Activated CD8-positive, alpha-beta memory T cell treated with anti-CD3 and anti-CD28 coated beads, Interleukin-2, amount 50 U/mL, for 1 hour (primary cell): ENCODE measurements around the gene CYP24A1.

Experiments used
- DNase-seq: peaks from one replicate; pipeline ENCODE4 v3.0.0-alpha.2; 2020; ENCODE audit errors: extremely low read depth

The CYP24A1 gene

DNA sequence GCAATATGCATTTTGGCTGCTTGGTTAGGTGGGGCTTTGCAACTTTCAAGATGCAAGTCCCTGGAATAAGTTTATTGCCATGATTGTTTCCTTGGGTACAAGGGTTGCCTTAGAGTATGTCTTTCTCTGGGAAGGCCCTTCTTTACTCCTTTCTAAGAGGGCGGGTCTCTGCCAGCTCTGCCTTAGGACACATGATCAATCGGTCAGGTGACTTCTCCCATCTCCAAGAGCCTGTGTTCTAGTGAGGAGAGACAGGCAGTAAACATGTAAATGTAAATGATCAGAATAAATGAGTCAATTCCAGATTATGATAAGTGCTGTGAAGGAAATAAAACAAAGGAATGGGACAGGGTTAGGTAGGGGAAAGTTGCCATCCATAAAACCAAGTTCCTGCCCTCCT, 60.2 kb downstream of the CYP24A1 start:
- no peak for DNase-seq

DNA sequence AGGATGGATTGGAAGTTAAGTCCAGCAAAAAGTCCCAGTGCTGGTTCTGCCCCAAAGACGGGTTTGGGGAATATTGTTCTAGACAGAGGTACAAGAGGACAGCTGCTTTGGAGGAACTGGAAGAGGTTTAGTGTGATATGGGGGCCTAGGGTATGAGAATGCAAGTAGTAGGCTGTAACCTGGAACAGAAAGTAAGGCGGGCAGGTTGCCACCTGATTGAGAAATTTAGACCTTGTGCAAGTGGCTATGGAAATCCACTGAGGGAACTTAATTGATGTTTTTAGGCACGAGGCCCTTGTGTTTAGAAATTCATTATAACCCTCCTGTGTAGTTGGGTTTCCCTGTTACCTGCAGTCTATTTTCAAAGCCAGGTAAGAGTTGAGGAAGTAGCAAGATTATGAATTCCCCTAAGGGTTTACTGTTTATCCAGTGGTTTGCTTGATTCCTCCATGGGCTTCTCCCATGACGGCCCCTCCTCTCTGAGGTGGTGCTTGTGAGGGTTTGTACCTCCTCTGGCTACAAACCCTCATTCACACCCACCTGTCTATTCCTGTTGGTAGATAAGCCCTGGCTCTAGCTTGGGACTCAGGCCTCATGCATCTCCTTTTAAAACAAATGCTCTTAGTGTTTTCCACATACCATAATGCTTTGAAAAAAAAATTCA, 61.4 kb downstream of the CYP24A1 start:
- no peak for DNase-seq

DNA sequence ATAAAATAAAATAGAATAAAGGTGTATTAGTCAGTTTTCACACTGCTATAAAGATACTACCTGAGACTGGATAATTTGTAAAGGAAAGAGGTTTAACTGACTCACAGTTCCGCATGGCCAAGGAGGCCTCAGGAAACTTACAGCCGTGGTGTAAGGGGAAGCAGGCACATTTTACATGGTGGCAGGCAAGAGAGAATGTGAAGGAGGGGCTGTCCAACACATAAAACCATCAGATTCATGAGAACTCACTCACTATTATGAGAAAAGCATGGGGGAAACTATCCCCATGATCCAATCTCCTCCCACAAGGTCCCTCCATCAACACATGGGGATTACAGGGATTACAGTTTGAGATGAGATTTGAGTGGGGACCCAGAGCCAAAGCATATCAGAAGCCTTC, 62.3 kb downstream of the CYP24A1 start:
- no peak for DNase-seq

DNA sequence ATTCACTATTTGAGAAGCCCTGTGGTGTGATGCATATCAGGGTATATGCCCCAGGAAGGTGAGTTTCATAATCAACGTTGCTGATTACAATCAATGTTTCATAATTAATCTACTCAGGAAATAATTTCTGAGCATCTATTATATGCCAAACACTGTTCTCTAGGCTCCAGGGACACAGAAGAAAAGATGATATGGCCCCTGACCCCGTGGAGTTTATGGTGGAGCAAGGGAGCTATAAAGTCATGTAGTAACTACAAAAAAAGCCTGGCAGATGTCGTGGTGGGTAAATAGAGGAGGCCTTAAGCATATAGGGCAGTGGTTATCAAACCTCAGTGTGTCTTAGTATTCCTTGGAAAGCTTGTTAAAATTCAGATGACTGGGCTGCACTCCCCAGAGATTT, 63.3 kb downstream of the CYP24A1 start:
- DNase-seq = no peak

DNA sequence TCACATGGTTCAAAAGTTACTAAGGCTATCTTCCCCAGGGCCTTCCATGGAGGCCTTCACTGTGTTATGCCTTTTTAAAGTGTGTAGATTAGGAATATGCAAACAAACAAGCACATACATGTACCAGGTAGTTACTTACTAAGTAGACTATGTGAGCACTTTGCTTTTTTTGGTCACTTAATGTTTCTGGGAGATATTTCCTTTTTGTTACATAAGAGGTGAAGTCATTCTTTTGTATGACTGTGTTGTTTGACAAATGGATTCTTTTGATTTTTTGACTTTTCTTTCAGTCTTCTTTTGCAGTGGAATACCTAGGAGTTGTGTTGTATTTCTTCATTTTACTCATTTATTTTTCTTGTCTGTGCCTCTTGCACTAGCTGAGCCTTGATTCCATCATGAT, 63.7 kb downstream of the CYP24A1 start:
- DNase-seq = no peak

DNA sequence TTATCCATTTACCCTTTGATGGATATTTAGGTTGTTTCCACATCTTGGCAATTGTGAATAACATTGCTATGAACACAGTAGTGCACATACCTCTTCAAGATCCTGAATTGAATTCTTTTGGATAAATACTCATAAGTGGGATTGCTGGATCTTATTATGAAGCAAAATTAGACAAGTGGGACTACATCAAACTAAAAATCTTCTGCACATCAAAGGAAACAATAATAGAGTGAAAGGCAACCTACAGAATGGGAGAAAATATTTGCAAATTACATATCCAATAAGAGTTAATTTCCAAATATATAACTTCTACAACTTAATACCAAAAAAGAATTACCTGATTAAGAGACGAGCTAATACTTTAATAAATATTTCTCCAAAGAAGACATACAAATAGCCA, 65.0 kb downstream of the CYP24A1 start:
- DNase-seq = no peak

DNA sequence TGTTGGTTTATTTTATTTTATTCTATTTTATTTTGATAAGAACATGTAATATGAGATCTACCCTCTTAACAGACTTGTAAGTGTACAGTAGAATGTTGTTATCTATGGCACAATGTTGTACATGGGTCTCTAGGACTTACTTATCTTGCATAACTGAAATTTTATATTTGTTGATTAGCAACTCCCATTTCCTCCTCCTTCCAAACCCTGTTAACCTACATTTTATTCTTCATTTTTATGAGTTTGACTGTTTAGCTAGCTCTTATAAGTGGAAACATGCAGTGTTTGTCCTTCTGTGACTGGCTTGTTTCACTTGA, 65.5 kb downstream of the CYP24A1 start:
- no peak for DNase-seq

DNA sequence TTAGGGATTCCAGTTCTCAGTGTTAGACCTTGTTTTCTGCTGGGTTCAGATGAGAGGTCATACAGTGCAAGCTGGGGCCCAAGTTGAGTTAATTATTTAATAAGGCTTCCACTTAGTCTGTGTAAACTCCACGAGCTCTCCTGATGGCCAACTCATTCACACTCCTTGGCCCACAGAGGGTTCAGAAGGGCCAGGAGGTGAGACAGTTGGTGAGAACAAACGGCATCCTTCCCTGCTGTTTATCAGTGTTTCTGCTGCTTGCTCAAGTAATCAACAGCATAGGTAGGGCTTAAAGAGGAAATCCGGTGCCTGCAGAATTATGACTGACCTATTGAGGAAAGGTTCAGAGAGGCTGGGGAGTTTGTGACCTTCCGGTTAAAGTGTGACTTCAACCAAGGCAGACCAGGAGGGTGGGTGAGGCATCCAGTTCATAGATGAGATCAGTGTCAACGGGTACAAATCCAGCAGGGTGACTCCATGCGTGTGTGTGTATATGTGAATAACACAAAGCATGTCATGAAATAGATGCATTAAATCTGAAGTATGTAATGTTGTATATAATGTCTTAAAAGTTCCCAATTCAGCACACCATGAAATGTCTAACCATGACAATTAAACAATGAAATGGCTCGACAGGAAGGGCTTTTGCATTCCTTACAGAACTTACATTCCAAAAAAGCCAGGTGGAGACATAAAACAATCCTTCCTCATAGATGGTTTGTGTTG, 66.0 kb downstream of the CYP24A1 start:
- no peak for DNase-seq

DNA sequence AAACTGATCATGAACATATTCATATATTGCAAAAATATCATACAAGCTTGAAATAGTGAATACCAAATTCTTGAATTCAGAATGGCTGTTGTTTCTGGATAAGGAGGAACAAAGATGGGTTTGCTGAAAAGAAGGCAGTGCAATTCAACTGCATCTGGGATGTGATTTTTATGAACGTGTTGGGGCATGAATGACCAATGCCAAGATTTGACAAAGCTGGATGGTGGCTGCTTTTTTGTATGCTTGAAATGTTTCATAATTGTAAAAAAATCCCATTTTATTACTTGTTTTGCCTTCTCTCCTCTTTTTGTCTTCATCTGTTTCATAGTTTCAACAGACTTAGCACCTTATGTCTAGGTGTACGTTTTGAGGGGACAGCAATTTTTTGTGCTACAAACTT, 66.6 kb downstream of the CYP24A1 start:
- no peak for DNase-seq

DNA sequence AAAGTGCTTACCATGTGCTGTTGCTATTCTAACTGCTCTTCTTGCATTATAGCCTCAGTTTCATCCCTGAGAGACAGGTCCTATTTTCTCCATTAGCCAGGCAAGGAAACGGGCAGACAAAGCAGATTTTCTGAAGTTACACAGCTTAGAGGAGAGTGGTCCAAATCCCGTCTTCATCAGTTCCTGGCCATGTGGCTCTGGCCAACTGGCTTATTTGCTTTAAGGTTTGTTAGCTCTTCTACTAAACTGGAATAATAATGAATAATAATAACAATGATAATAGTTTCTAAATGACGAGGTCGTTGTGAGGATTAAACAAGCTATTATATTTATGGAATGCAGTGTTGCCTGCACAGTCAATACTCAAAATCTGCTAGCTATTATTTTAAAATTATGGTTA, 67.6 kb downstream of the CYP24A1 start:
- no peak for DNase-seq

DNA sequence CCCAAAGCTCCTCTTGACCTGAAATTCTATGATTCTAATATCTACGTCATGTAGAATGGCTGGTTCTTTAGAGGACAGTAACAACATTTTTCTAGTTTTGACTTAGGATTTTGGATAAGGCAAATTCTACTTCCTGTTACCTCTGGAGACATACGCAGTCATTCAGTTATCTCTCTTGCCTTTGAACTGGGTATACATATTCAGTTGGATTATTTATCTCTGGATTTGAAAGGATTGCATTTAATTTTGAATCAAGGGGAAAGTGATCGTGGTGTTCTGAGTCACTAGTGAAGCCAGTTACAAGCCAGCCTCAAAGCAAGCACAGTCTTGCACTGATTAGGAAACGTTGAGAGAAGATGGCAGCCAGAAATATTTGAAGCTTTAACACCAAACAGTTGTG, 68.1 kb downstream of the CYP24A1 start:
- no peak for DNase-seq

DNA sequence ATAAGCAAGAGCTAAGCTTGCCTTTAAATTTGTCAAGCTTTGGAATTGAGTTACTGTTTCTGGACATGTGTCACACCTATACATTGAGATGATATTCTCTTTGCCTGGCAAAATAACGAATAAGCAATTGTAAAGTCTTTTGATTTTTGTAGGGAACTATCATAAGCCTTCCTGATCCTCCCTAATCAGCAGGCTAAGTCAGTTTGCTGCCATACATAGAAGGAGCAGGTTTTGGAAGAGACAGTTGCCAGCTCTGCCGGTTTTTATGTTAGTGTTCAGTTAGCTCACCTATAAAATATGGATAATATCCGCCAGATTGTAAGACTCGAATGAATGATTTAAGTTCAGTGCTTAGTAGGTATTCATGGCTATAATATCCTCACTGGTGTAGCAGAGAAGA, 69.0 kb downstream of the CYP24A1 start:
- no peak for DNase-seq

DNA sequence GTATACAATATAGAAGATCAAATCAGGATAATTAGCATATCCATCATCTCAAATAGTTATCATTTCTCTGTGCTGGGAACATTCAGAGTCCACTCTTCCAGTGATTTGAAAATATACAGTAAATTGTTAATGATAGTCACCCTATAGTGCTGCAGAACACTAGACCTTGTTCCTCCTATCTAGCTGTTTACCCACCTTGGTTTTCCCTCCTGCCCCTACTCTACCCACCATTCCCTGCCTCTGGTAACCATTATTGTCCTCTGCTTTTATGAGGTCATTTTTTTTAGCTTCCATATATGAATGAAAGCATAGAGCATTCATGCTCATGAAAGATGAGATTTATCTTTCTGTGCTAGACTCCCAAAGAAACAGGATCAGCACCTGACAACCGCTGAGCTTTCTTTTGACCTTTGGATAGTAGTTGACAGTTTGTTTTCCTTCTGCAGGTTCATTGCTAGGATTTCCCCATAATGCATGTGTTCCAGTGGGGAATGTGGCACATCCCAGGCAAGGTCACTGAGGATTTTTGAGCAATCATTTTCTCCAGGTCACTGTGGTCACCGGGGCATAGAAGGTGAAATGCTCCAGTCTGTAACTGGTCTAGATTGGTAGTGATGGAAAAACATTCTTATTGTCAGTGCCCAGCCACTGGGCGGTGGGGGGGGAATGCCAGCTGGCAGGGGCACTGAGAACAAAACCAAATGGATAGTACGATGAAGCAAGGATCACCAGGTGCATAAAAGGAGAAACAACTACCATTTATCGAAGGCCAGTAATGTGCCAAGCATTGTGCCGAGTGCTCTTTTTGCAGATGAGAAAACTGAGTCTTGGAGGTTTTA, 69.8 kb downstream of the CYP24A1 start:
- no peak for DNase-seq
